HL-60 (cell line): ENCODE data around the gene CABP7.

Experiments used
- DNase-seq, 2 experiments: peaks; one replicate each; pipeline ENCODE4 v3.0.0-alpha.2; 2010 to 2020; ENCODE audit warnings: low read depth in 1 of 2, low spot score in 1 of 2
- H3K27ac ChIP-seq: fragments of 250-450 bp; sonication (Bioruptor Pico); replicated peaks from 2 replicates; pipeline ENCODE4 v1.5.1; 2020; ENCODE audit warnings: mild to moderate bottlenecking, moderate library complexity
- H3K27me3 ChIP-seq: fragments of 250-450 bp; sonication (Bioruptor Pico); 2 replicates; pipeline ENCODE4 v1.5.1; 2021; ENCODE audit warnings: mild to moderate bottlenecking, moderate library complexity; ENCODE audit not compliant: insufficient read depth, poor library complexity, severe bottlenecking
- H3K4me3 ChIP-seq: replicated peaks from 2 replicates; pipeline ENCODE4 v1.5.1; 2011; ENCODE audit warnings: mild to moderate bottlenecking, control low read depth, low read length; ENCODE audit not compliant: insufficient read depth
- CTCF ChIP-seq: IDR thresholded peaks from one replicate; pipeline ENCODE4 v1.5.1; 2011; ENCODE audit warnings: low read length, control low read depth, inconsistent platforms; ENCODE audit not compliant: insufficient read depth
- GABPA ChIP-seq: IDR thresholded peaks from 2 replicates; pipeline ENCODE4 v1.6.1; 2012; ENCODE audit warnings: low read depth
- POLR2AphosphoS5 ChIP-seq: IDR thresholded peaks from 2 replicates; pipeline ENCODE4 v1.6.1; 2012; ENCODE audit warnings: low read depth
- REST ChIP-seq: IDR thresholded peaks from 2 replicates; pipeline ENCODE4 v1.6.1; 2012; ENCODE audit warnings: low read depth; ENCODE audit not compliant: insufficient replicate concordance
- SPI1 ChIP-seq: IDR thresholded peaks from 2 replicates; pipeline ENCODE4 v1.6.1; 2012; ENCODE audit warnings: low read depth, mild to moderate bottlenecking, borderline replicate concordance

CABP7 gene

GRCh38 chr22:29726512-29727130 lies 6.8 kb downstream of the CABP7 start:
- Histone ChIP-seq H3K4me3 (no peak overlapping the region), H3K27me3 (peaks cover 14% of the 10 kb centered on the region), H3K27ac (no peak overlapping the region)
- DNase-seq: no peak
- TF ChIP-seq CTCF (no peak), GABPA (no peak), SPI1 (no peak), POLR2AphosphoS5 (no peak), REST (no peak)

- Histone ChIP-seq H3K4me3 (no peak overlapping the region), H3K27ac (no peak overlapping the region), H3K27me3 (peaks cover 13% of the 10 kb centered on the region)
- TF ChIP-seq POLR2AphosphoS5 (no peak), CTCF (no peak), GABPA (no peak), REST (no peak), SPI1 (no peak)
- peak; percentile 13 to 44 for DNase-seq
Measured at GRCh38 chr22:29727131-29727523, 7.3 kb downstream of the CABP7 start.

- no peak for DNase-seq
Measured at GRCh38 chr22:29729161-29729560, 9.4 kb downstream of the CABP7 start.

More at GRCh38 chr22:29729161-29729560, 9.4 kb downstream of the CABP7 start:
- H3K27ac ChIP-seq: no peak overlapping the region
- no peak overlapping the region for H3K4me3 ChIP-seq
- H3K27me3 ChIP-seq: peaks cover 4% of the 10 kb centered on the region
- TF ChIP-seq REST (no peak), SPI1 (no peak), POLR2AphosphoS5 (no peak)
